Mesenchymal stem cell (in vitro differentiated cells and primary cell): ENCODE data around the gene AURKB.

ENCODE experiments used
- DNase-seq: peaks from one replicate; pipeline ENCODE4 v3.0.0-alpha.2; 2013
- H2AFZ ChIP-seq: one replicate; pipeline ENCODE4 v1.6.1; 2013; ENCODE audit warnings: low read depth, mild to moderate bottlenecking, control low read depth, inconsistent platforms, low read length, moderate library complexity
- H2AK5ac ChIP-seq: 2 replicates; pipeline ENCODE4 v1.6.1; 2013; ENCODE audit warnings: low read length, moderate library complexity, mild to moderate bottlenecking, inconsistent platforms; ENCODE audit not compliant: severe bottlenecking
- H2BK120ac ChIP-seq: one replicate; pipeline ENCODE4 v1.6.1; 2013; ENCODE audit warnings: low read depth, mild to moderate bottlenecking, inconsistent platforms, low read length, moderate library complexity
- H2BK12ac ChIP-seq, 2 experiments: one replicate each; pipeline ENCODE4 v1.6.1; 2013; ENCODE audit warnings: inconsistent platforms in 2 of 2, low read length in 2 of 2, mild to moderate bottlenecking in 2 of 2, moderate library complexity in 2 of 2, control low read depth in 1 of 2
- H2BK15ac ChIP-seq: one replicate; pipeline ENCODE4 v1.6.1; 2013; ENCODE audit warnings: mild to moderate bottlenecking, low read depth, inconsistent platforms; ENCODE audit not compliant: poor library complexity, severe bottlenecking
- H2BK5ac ChIP-seq: 2 replicates; pipeline ENCODE4 v1.6.1; 2013; ENCODE audit warnings: low read depth, mild to moderate bottlenecking, low read length, control low read depth, inconsistent platforms; ENCODE audit not compliant: poor library complexity, severe bottlenecking
- H3K14ac ChIP-seq, 2 experiments: one replicate each; pipeline ENCODE4 v1.6.1; 2013; ENCODE audit warnings: inconsistent platforms in 2 of 2, low read length in 2 of 2, control low read depth in 1 of 2, mild to moderate bottlenecking in 1 of 2, moderate library complexity in 1 of 2
- H3K18ac ChIP-seq, 2 experiments: one replicate each; pipeline ENCODE4 v1.6.1; 2013; ENCODE audit warnings: inconsistent platforms in 2 of 2, low read length in 2 of 2, control low read depth in 1 of 2, low read depth in 1 of 2, mild to moderate bottlenecking in 1 of 2
- H3K23ac ChIP-seq, 2 experiments: one replicate each; pipeline ENCODE4 v1.6.1; 2013; ENCODE audit warnings: inconsistent platforms in 2 of 2, low read length in 2 of 2, mild to moderate bottlenecking in 2 of 2, moderate library complexity in 2 of 2, control low read depth in 1 of 2
- H3K27ac ChIP-seq: 2 replicates; pipeline ENCODE4 v1.5.1; 2013; ENCODE audit warnings: mild to moderate bottlenecking, moderate library complexity, low read length, control low read depth, inconsistent platforms; ENCODE audit not compliant: poor library complexity, severe bottlenecking
- H3K27me3 ChIP-seq, 2 experiments: 2 replicates each; pipeline versions ENCODE4 v1.6.1 to v1.7.0; 2013; ENCODE audit warnings: low read length in 2 of 2, mild to moderate bottlenecking in 2 of 2, moderate library complexity in 2 of 2, control low read depth in 1 of 2, inconsistent platforms in 1 of 2; ENCODE audit not compliant: control insufficient read depth in 1 of 2, insufficient read depth in 1 of 2
- H3K36me3 ChIP-seq, 2 experiments: 2 replicates each; pipeline versions ENCODE4 v1.6.1 to v1.7.0; 2013; ENCODE audit warnings: low read length in 2 of 2, control low read depth in 1 of 2, inconsistent platforms in 1 of 2, low read depth in 1 of 2, mild to moderate bottlenecking in 1 of 2; ENCODE audit not compliant: insufficient read depth in 2 of 2, control insufficient read depth in 1 of 2
- H3K4ac ChIP-seq, 2 experiments: one replicate each; pipeline ENCODE4 v1.6.1; 2013; ENCODE audit warnings: inconsistent platforms in 2 of 2, low read length in 2 of 2, mild to moderate bottlenecking in 2 of 2, moderate library complexity in 2 of 2, control low read depth in 1 of 2, low read depth in 1 of 2
- H3K4me1 ChIP-seq: 2 replicates; pipeline ENCODE4 v1.6.1; 2013; ENCODE audit warnings: low read depth, low read length, control low read depth; ENCODE audit not compliant: control insufficient read depth, insufficient read depth
- H3K4me2 ChIP-seq: 2 replicates; pipeline ENCODE4 v1.6.1; 2013; ENCODE audit warnings: low read length, mild to moderate bottlenecking, inconsistent platforms; ENCODE audit not compliant: poor library complexity, severe bottlenecking
- H3K4me3 ChIP-seq, 2 experiments: 2 replicates each; pipeline versions ENCODE4 v1.5.1 to v1.7.0; 2013; ENCODE audit warnings: low read length in 2 of 2, mild to moderate bottlenecking in 2 of 2, control low read depth in 1 of 2, low read depth in 1 of 2; ENCODE audit not compliant: insufficient read depth in 1 of 2
- H3K79me1 ChIP-seq: replicated peaks from 2 replicates; pipeline ENCODE4 v1.6.1; 2013; ENCODE audit warnings: mild to moderate bottlenecking, control low read depth, low read length, inconsistent platforms; ENCODE audit not compliant: poor library complexity, severe bottlenecking
- H3K9ac ChIP-seq: 2 replicates; pipeline ENCODE4 v1.7.0; 2013; ENCODE audit warnings: mild to moderate bottlenecking, low read length, moderate library complexity
- H3K9me3 ChIP-seq: 2 replicates; pipeline ENCODE4 v1.7.0; 2013; ENCODE audit warnings: mild to moderate bottlenecking, low read length; ENCODE audit not compliant: control insufficient read depth
- H4K8ac ChIP-seq: one replicate; pipeline ENCODE4 v1.6.1; 2013; ENCODE audit warnings: inconsistent platforms, mild to moderate bottlenecking, low read length, moderate library complexity
- H4K91ac ChIP-seq: one replicate; pipeline ENCODE4 v1.6.1; 2013; ENCODE audit warnings: mild to moderate bottlenecking, low read length, inconsistent platforms
- WGBS: methylation state at CpG from one replicate; pipeline ENCODE4 v1.1.7; 2013; ENCODE audit warnings: mixed read lengths; 5-methylcytosine and 5-hydroxymethylcytosine counted together

AURKB gene

GRCh38 chr17:8231701-8232100 lies 21.3 kb upstream of the AURKB start:
- Histone ChIP-seq H3K27me3 (no peaks in the 10 kb centered on the region), H3K4me3 (no peak overlapping the region), H3K18ac (no peak overlapping the region), H3K79me1 (peaks cover 2% of the 10 kb centered on the region), H3K36me3 (peaks cover 83 to 94% of the 10 kb centered on the region in 2 experiments), H3K4me1 (no peaks in the 10 kb centered on the region), H2AFZ (no peak overlapping the region), H2BK12ac (no peak overlapping the region), H3K9me3 (no peaks in the 10 kb centered on the region), H3K4me2 (no peak overlapping the region), H2BK5ac (no peak overlapping the region), H2BK120ac (no peak overlapping the region), H3K4ac (no peak overlapping the region), H3K14ac (no peak overlapping the region), H3K9ac (no peak overlapping the region), H2BK15ac (no peak overlapping the region), H2AK5ac (no peak overlapping the region), H3K27ac (no peak overlapping the region), H4K91ac (no peak overlapping the region), H4K8ac (no peak overlapping the region), H3K23ac (no peak overlapping the region)
- WGBS, result 96% methylated on average over 10 of the region's 10 CpGs
- DNase-seq, result no peak

GRCh38 chr17:8227238-8227581 lies 16.8 kb upstream of the AURKB start:
- Histone ChIP-seq H3K23ac (no peak overlapping the region), H3K4me1 (peaks cover 13% of the 10 kb centered on the region), H3K4ac (no peak overlapping the region), H3K14ac (no peak overlapping the region), H2BK15ac (no peak overlapping the region), H3K36me3 (peaks cover 48 to 49% of the 10 kb centered on the region in 2 experiments), H3K9me3 (no peaks in the 10 kb centered on the region), H3K9ac (peak overlapping the region; percentile 85), H2AFZ (no peak overlapping the region), H2AK5ac (no peak overlapping the region), H2BK120ac (no peak overlapping the region), H3K79me1 (no peaks in the 10 kb centered on the region), H3K27me3 (no peaks in the 10 kb centered on the region), H3K4me3 (peak overlapping the region in 1 of 2 experiments; percentile 75), H3K4me2 (peak overlapping the region; percentile 23), H2BK5ac (no peak overlapping the region), H4K91ac (no peak overlapping the region), H3K18ac (no peak overlapping the region), H3K27ac (peak overlapping the region; percentile 10), H2BK12ac (no peak overlapping the region), H4K8ac (peak overlapping the region; percentile 66)
- WGBS, result 84% methylated on average over 4 of the region's 4 CpGs
- DNase-seq, result no peak

- Histone ChIP-seq H2BK5ac (no peak overlapping the region), H3K23ac (no peak overlapping the region), H3K79me1 (no peaks in the 10 kb centered on the region), H3K9ac (peak overlapping the region; percentile 85), H2AK5ac (no peak overlapping the region), H4K91ac (no peak overlapping the region), H3K4me1 (peaks cover 13% of the 10 kb centered on the region), H3K4me3 (peak overlapping the region; percentile 40 to 75), H3K9me3 (no peaks in the 10 kb centered on the region), H3K27me3 (no peaks in the 10 kb centered on the region), H4K8ac (peak overlapping the region; percentile 66), H3K14ac (no peak overlapping the region), H2BK120ac (no peak overlapping the region), H2BK12ac (no peak overlapping the region), H3K27ac (peak overlapping the region; percentile 71), H3K4ac (no peak overlapping the region), H2AFZ (no peak overlapping the region), H3K4me2 (peak overlapping the region; percentile 49), H3K18ac (no peak overlapping the region), H3K36me3 (peaks cover 43 to 44% of the 10 kb centered on the region in 2 experiments), H2BK15ac (no peak overlapping the region)
- DNase-seq, result peak; percentile 97
- WGBS, result 2% methylated on average over 30 of the region's 32 CpGs
Measured at GRCh38 chr17:8226536-8227237, 16.3 kb upstream of the AURKB start.

GRCh38 chr17:8225813-8226535 lies 15.6 kb upstream of the AURKB start:
- peak; percentile 88 for DNase-seq
- Histone ChIP-seq H3K9me3 (no peaks in the 10 kb centered on the region), H3K27me3 (no peaks in the 10 kb centered on the region), H3K14ac (no peak overlapping the region), H2BK12ac (no peak overlapping the region), H3K27ac (peak overlapping the region; percentile 46), H2AK5ac (no peak overlapping the region), H4K8ac (no peak overlapping the region), H3K4me1 (peaks cover 13% of the 10 kb centered on the region), H2AFZ (no peak overlapping the region), H3K79me1 (no peaks in the 10 kb centered on the region), H4K91ac (no peak overlapping the region), H3K4me2 (no peak overlapping the region), H3K4ac (no peak overlapping the region), H2BK5ac (no peak overlapping the region), H3K9ac (peak overlapping the region; percentile 85), H3K36me3 (peaks cover 35 to 37% of the 10 kb centered on the region in 2 experiments), H3K23ac (no peak overlapping the region), H3K4me3 (peak overlapping the region in 1 of 2 experiments; percentile 75), H2BK120ac (no peak overlapping the region), H2BK15ac (no peak overlapping the region), H3K18ac (no peak overlapping the region)
- 31% methylated on average over 18 of the region's 20 CpGs for WGBS
